ENCODE results near the gene VPS51. TPM values are rescaled to one million over a fixed set of nuclear protein-coding genes. Genes with fewer than 3 reads are reported as not detected.
A peak's percentile ranks its signal among the peaks of the same experiment; 100 is the strongest.

The VPS51 gene
- total and polyA plus RNA-seq, 2 donors from 2014 or later = 98.3 to 110 TPM

- Histone ChIP-seq H3K9me3 (ENCODE audit: control insufficient read depth in 2 of 3, insufficient read depth in 1 of 3, low read length in 3 of 3) (no peaks in the 10 kb centered on the region), H3K9ac (ENCODE audit: low read length in 3 of 3) (no peak overlapping the region), H3K4me1 (ENCODE audit: control insufficient read depth in 2 of 3, insufficient read depth in 2 of 3, low read depth in 1 of 3, low read length in 3 of 3) (no peaks in the 10 kb centered on the region), H3K27me3 (ENCODE audit: control insufficient read depth, insufficient read depth, low read length) (no peaks in the 10 kb centered on the region), H3K36me3 (ENCODE audit: control insufficient read depth in 2 of 3, insufficient read depth in 3 of 3, low read length in 3 of 3) (no peaks in the 10 kb centered on the region), H3K4me3 (ENCODE audit: low read length in 3 of 3) (no peak overlapping the region), H3K27ac (ENCODE audit: low read depth in 2 of 2, low read length in 2 of 2) (no peak overlapping the region)
- no peak for TF ChIP-seq CTCF (IDR thresholded peaks at IDR 0.05; ENCODE audit: borderline replicate concordance, extremely low read depth, insufficient read depth)
- FAIRE-seq (no peak), DNase-seq (no peak)
- intact Hi-C loops (cut with DNase I) = no loop called here
Observed at GRCh38 chr11:65071907-65072630, 23.9 kb upstream of the VPS51 start.

- Histone ChIP-seq H3K9me3 (ENCODE audit: control insufficient read depth in 2 of 3, insufficient read depth in 1 of 3, low read length in 3 of 3) (no peaks in the 10 kb centered on the region), H3K27ac (ENCODE audit: low read depth in 2 of 2, low read length in 2 of 2) (no peak overlapping the region), H3K4me3 (ENCODE audit: low read length in 3 of 3) (no peak overlapping the region), H3K36me3 (ENCODE audit: control insufficient read depth in 2 of 3, insufficient read depth in 3 of 3, low read length in 3 of 3) (no peaks in the 10 kb centered on the region), H3K9ac (ENCODE audit: low read length in 3 of 3) (no peak overlapping the region), H3K27me3 (ENCODE audit: control insufficient read depth, insufficient read depth, low read length) (no peaks in the 10 kb centered on the region), H3K4me1 (ENCODE audit: control insufficient read depth in 2 of 3, insufficient read depth in 2 of 3, low read depth in 1 of 3, low read length in 3 of 3) (no peaks in the 10 kb centered on the region)
- DNase-seq = no peak
- intact Hi-C loops (cut with DNase I) = no loop called here
- TF ChIP-seq CTCF (IDR thresholded peaks at IDR 0.05; ENCODE audit: borderline replicate concordance, extremely low read depth, insufficient read depth) = no peak
- no peak for FAIRE-seq
Observed at GRCh38 chr11:65072631-65072966, 23.4 kb upstream of the VPS51 start.

GRCh38 chr11:65077451-65077850 lies 18.6 kb upstream of the VPS51 start:
- Histone ChIP-seq H3K4me1 (ENCODE audit: control insufficient read depth in 2 of 3, insufficient read depth in 2 of 3, low read depth in 1 of 3, low read length in 3 of 3) (no peaks in the 10 kb centered on the region), H3K9ac (ENCODE audit: low read length in 3 of 3) (no peak overlapping the region), H3K4me3 (ENCODE audit: low read length in 3 of 3) (no peak overlapping the region), H3K27ac (ENCODE audit: low read depth in 2 of 2, low read length in 2 of 2) (no peak overlapping the region), H3K27me3 (ENCODE audit: control insufficient read depth, insufficient read depth, low read length) (no peaks in the 10 kb centered on the region), H3K36me3 (ENCODE audit: control insufficient read depth in 2 of 3, insufficient read depth in 3 of 3, low read length in 3 of 3) (no peaks in the 10 kb centered on the region), H3K9me3 (ENCODE audit: control insufficient read depth in 2 of 3, insufficient read depth in 1 of 3, low read length in 3 of 3) (no peaks in the 10 kb centered on the region)
- TF ChIP-seq CTCF (IDR thresholded peaks at IDR 0.05; ENCODE audit: borderline replicate concordance, extremely low read depth, insufficient read depth) = no peak
- intact Hi-C loops (cut with DNase I) = no loop called here
- DNase-seq (no peak), FAIRE-seq (no peak)

- intact Hi-C loops (cut with DNase I) = no loop called here
- DNase-seq (peak in 3 of 5 donors; percentile 20 to 37 (median 24)), FAIRE-seq (no peak)
Observed at GRCh38 chr11:65078151-65078550, 17.9 kb upstream of the VPS51 start.

More at GRCh38 chr11:65078151-65078550, 17.9 kb upstream of the VPS51 start:
- Histone ChIP-seq H3K4me1 (ENCODE audit: control insufficient read depth in 2 of 3, insufficient read depth in 2 of 3, low read depth in 1 of 3, low read length in 3 of 3) (no peaks in the 10 kb centered on the region), H3K27me3 (ENCODE audit: control insufficient read depth, insufficient read depth, low read length) (no peaks in the 10 kb centered on the region), H3K9ac (ENCODE audit: low read length in 3 of 3) (no peak overlapping the region), H3K4me3 (ENCODE audit: low read length in 3 of 3) (no peak overlapping the region), H3K27ac (ENCODE audit: low read depth in 2 of 2, low read length in 2 of 2) (no peak overlapping the region), H3K36me3 (ENCODE audit: control insufficient read depth in 2 of 3, insufficient read depth in 3 of 3, low read length in 3 of 3) (no peaks in the 10 kb centered on the region), H3K9me3 (ENCODE audit: control insufficient read depth in 2 of 3, insufficient read depth in 1 of 3, low read length in 3 of 3) (no peaks in the 10 kb centered on the region)
- TF ChIP-seq CTCF (IDR thresholded peaks at IDR 0.05; ENCODE audit: borderline replicate concordance, extremely low read depth, insufficient read depth) = peak; percentile 51
